ENCODE results near the gene SORBS2.

GRCh38 chr4:185805262-185805802, 6.7 kb downstream of the SORBS2 start:
- TF ChIP-seq ARNTL (CRISPR knock-in tag; IDR thresholded peaks at IDR 0.05; ENCODE audit: borderline replicate concordance, low read depth) (no peak), RARB (CRISPR knock-in tag; IDR thresholded peaks at IDR 0.05) (no peak), PATZ1 (CRISPR knock-in tag; IDR thresholded peaks at IDR 0.05; ENCODE audit: borderline replicate concordance) (no peak), CREB5 (CRISPR knock-in tag; IDR thresholded peaks at IDR 0.05; ENCODE audit: low read depth) (no peak)

Data from SK-N-SH treated with all-trans-retinoic acid at 6 μM for 48 hours (cell line).